Dendritic cell treated with granulocyte-macrophage colony-stimulating factor and Interleukin-4, amounts not matched to agents 40 ng/mL and 50 ng/mL, for 4 days (primary cell): ENCODE results near the gene ETF1.

Experiments
- H3K27ac Mint-ChIP-seq: one replicate; pipeline ENCODE4 v1.8.0; 2022; ENCODE audit warnings: mild to moderate bottlenecking, mixed read lengths
- H3K27me3 Mint-ChIP-seq: one replicate; pipeline ENCODE4 v1.8.0; 2022; ENCODE audit warnings: mild to moderate bottlenecking, mixed read lengths
- H3K36me3 Mint-ChIP-seq: one replicate; pipeline ENCODE4 v1.8.0; 2022; ENCODE audit warnings: low read depth, mixed read lengths
- H3K4me1 Mint-ChIP-seq: one replicate; pipeline ENCODE4 v1.8.0; 2022; ENCODE audit warnings: low read depth, mixed read lengths
- H3K4me3 Mint-ChIP-seq: one replicate; pipeline ENCODE4 v1.8.0; 2022; ENCODE audit warnings: mild to moderate bottlenecking, moderate library complexity, mixed read lengths
- H3K9me3 Mint-ChIP-seq: one replicate; pipeline ENCODE4 v1.8.0; 2022; ENCODE audit warnings: mixed read lengths
- intact Hi-C: fragments of 100-400 bp; cut with micrococcal nuclease; formaldehyde crosslinking; loops from one replicate; pipeline ENCODE4 v1.15.0; 2022

The ETF1 gene

DNA sequence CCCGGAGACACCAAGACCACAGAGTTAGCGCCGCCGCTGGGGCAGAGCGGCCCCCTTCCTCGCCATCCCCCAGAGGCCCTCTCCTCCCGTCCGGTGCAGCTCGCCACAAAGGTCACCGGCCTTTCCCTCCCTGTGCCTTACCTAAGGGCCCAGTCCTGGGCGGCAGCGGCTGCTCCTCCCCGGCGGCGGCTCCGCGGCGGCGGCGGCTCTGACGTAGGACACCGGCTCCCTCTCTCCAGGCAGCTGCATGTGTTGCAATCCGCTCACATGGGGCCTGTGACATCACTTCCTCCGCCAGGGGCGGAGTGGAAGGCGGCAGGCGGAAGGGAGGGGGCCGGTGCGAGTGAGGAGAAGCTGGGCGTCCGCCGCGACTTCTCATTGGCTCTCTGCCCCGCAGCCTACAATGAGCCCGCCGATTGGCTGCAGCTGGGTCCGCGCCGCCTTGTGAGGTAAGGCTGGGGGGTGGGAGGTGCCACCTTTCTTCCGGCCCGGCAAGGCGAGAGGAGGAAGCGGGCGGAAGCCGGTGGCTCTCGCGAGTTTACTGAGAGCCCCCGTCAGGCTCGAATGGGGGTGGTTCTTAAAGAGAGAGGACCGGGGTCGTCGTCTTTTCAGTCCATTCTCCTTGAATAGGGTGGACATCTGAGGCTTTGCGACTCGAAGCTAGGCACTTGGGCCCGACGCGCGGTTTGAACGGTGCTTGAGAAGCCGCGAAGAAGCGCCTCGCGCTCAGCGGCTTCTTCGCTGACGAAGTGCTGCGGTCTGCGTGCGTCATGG lies at the start of gene ETF1:
TSS of gene ETF1 (minus strand) at position 281 of the 774 bp plus-strand sequence. CDS start 318 bp downstream, outside the sequence.
- peaks cover 38% of the 10 kb centered on the region for H3K36me3 Mint-ChIP-seq
- H3K27ac Mint-ChIP-seq: peak within 1 kb of the TSS; percentile 91
- intact Hi-C loops: loop anchor here (1.0 to 10.0 kb wide), 3 partner anchors 32 to 188 kb away; partner anchors contain the start of genes HSPA9 and KDM3B
- no peaks in the 10 kb centered on the region for H3K9me3 Mint-ChIP-seq
- no peaks in the 10 kb centered on the region for H3K27me3 Mint-ChIP-seq
- peaks cover 59% of the 10 kb centered on the region for H3K4me1 Mint-ChIP-seq
- H3K4me3 Mint-ChIP-seq: peak within 1 kb of the TSS; percentile 97

DNA sequence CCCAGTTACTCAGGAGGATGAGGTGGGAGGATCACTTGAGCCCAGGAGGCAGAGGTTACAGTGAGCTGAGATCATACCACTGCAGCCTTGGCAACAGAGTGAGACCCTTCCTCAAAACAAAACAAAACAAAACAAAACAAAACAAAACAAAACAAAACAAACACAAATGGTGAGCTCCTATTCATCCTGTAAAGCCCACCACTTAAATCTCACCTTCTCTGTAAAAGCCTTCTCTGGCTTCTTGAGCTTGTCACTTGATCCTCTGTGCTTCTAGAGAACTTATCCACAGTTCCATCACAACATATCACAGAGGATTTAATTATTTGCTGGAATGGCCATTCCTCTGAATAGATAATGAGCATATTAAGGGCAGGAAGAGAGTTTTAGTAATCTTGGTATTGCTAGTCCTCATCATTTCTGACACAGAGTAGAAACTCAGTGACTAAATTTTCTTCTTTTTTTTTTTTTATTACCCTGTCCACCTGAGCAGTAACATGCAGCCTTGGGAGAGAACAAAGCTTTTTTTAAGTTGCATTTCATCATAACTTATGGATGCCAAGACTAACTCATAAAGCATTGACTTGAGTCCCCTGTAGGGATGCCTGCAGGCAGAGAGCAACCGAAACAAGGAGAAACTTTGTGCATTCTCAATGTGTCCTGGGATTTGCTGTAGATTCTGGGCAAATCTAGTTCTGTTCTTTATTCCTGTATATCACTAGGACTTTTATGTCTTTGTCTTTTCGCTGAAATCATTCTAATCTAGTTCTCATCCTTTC lies 45.2 kb upstream of the ETF1 start:
- H3K27ac Mint-ChIP-seq: no peak overlapping the region
- no peaks in the 10 kb centered on the region for H3K9me3 Mint-ChIP-seq
- peaks cover 4% of the 10 kb centered on the region for H3K27me3 Mint-ChIP-seq
- H3K4me3 Mint-ChIP-seq: no peak overlapping the region
- no peaks in the 10 kb centered on the region for H3K36me3 Mint-ChIP-seq
- intact Hi-C loops: loop anchor here (10.0 kb wide), 1 partner anchor 167 kb away; the partner anchor contains the start of gene CTNNA1
- no peaks in the 10 kb centered on the region for H3K4me1 Mint-ChIP-seq

DNA sequence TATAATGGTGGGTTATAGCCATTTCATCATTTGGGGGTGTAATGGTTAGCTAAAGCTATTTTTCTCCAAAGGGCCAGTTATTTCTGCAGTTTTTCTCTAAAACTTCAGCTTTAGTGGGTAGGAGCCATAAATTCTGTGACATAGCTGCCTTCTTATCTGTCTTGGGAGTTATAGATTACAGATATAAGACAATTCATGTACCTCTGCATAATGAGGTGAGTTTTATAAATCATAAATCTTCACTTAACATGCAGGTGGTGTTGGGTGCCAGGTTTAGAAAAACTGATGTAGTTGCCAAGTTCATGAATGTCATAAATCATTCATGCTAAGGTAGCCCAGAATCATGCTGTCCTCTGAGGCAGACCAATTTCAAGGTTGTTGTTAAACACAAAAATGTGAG lies 42.1 kb upstream of the ETF1 start:
- Mint-ChIP-seq H3K4me3 (no peak overlapping the region), H3K4me1 (no peaks in the 10 kb centered on the region), H3K27me3 (peaks cover 4% of the 10 kb centered on the region), H3K9me3 (no peaks in the 10 kb centered on the region), H3K27ac (no peak overlapping the region), H3K36me3 (no peaks in the 10 kb centered on the region)
- intact Hi-C loops: loop anchor here (10.0 kb wide), 1 partner anchor 170 kb away; the partner anchor contains the start of gene CTNNA1

DNA sequence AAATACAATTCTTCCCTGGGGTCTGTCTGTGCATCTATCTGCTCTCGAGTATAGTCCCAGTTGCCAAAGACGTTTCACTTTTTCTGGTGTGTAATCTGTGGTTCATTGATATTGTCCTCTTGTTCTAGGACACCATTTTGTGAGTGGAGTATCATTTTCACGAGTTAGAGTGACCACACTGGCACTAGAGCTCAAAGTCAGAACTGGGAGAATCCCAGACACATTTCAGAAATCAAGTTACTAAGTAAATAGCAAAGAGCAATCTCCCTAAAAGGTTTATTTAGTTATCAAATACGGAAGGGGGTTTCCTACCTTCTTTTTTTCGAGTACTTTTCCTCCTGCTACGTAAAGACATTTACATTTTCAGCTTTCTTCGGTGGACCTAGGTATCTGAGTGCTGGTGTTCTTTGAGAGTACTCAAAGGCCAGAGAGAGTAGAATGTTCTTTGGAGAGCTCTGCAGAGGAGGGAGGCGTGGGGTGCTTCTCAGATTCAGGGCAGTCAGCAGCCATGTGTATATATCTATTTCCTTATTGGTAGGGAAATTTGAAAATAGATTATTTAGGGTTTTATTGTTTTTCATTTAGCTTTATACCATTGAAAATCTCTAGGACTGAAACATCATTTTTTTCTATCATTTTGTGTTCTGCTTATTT lies 41.1 kb upstream of the ETF1 start:
- H3K4me1 Mint-ChIP-seq: no peaks in the 10 kb centered on the region
- intact Hi-C loops: loop anchor here (10.0 kb wide), 1 partner anchor 171 kb away; the partner anchor contains the start of gene CTNNA1
- no peak overlapping the region for H3K27ac Mint-ChIP-seq
- peaks cover 4% of the 10 kb centered on the region for H3K27me3 Mint-ChIP-seq
- no peak overlapping the region for H3K4me3 Mint-ChIP-seq
- no peaks in the 10 kb centered on the region for H3K36me3 Mint-ChIP-seq
- no peaks in the 10 kb centered on the region for H3K9me3 Mint-ChIP-seq

DNA sequence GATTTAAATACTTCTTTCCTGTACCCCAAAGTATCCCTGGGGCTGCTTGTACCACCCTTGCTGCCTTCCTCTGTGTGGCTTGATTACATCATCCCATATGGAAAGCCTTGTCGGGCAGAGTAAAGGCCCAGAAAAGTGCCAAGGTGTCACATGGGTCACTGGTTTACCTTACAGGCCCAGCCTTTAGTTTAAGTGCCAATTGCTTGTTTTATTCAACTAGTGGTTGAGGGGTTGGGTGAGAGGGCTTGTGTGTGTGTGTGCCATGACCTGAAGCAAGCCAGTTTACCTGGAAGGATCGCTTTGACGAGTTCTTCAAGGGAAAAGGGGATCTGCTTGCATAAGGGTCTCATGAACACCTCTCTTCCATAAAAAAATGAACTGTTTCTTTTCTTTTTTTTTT lies 39.9 kb upstream of the ETF1 start:
- H3K9me3 Mint-ChIP-seq: no peaks in the 10 kb centered on the region
- no peaks in the 10 kb centered on the region for H3K36me3 Mint-ChIP-seq
- peaks cover 4% of the 10 kb centered on the region for H3K27me3 Mint-ChIP-seq
- H3K27ac Mint-ChIP-seq: no peak overlapping the region
- intact Hi-C loops: loop anchor here (10.0 kb wide), 1 partner anchor 172 kb away; the partner anchor contains the start of gene CTNNA1
- no peak overlapping the region for H3K4me3 Mint-ChIP-seq
- H3K4me1 Mint-ChIP-seq: peaks cover 2% of the 10 kb centered on the region

DNA sequence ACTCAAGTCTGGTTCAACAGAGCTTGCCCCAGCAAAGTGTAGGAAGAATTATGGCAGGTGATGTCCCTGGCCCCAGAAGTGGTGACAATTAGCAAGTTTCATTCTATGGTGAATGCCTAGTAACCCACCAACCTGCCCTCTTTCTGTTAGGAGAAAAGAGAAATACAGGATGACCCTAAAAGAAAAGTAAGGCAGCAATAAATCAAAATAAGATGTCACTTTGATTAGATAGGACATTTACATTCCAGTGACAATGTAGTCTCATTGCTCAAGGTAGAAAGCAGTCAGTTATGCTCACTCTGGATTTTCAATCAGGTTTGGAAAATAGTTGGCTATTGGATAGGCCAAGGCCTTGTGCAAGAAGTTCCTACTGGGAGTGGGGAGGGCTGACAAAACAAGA lies 37.7 kb upstream of the ETF1 start:
- intact Hi-C loops: loop anchor here (10.0 kb wide), 1 partner anchor 174 kb away; the partner anchor contains the start of gene CTNNA1
- Mint-ChIP-seq H3K27ac (no peak overlapping the region), H3K27me3 (peaks cover 2% of the 10 kb centered on the region)

DNA sequence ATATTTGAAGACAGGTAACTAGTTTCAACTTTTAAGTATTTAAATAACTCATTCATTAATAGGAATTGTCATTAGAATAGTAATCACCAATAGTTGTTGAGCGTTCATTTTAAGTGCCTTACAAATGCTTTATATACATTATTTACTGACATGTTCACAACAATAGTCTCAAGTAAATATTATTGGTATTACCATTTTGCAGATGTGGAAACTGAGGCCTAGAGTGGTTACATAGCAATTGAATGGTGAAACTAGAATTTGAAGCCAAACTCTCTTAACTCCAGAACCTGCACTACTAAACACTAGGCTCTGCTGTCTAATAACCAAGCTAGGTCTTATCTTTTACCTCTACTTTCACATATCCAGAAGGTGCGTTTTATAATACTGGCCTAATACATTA lies 37.0 kb upstream of the ETF1 start:
- Mint-ChIP-seq H3K36me3 (peaks cover 11% of the 10 kb centered on the region), H3K9me3 (no peaks in the 10 kb centered on the region), H3K4me1 (peaks cover 11% of the 10 kb centered on the region), H3K4me3 (no peak overlapping the region), H3K27me3 (peaks cover 2% of the 10 kb centered on the region), H3K27ac (no peak overlapping the region)
- intact Hi-C loops: loop anchor here (10.0 kb wide), 1 partner anchor 175 kb away; the partner anchor contains the start of gene CTNNA1

More for the DNA sequence above, 37.7 kb upstream of the ETF1 start:
- Mint-ChIP-seq H3K4me3 (no peak overlapping the region), H3K36me3 (peaks cover 4% of the 10 kb centered on the region), H3K4me1 (peaks cover 9% of the 10 kb centered on the region), H3K9me3 (no peaks in the 10 kb centered on the region)

DNA sequence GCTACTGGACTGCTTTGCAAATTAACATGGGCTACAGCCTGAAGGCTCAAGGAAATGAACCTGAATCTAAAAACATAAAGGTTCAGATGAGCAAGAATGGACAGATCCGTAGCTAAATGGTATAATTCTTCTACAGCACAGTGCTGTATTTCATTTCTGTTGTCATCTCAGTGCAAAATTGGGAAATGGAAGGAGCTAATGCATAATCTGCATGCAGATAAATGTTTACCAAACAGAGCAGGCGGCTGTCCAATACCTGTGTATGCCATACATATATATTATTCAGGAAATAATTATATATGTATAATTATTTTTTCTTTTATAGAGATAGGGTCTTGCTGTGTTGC lies 36.5 kb upstream of the ETF1 start:
- intact Hi-C loops: loop anchor here (1.0 to 5.0 kb wide), 2 partner anchors 54 to 693 kb away; no protein-coding TSS in a partner anchor
- no peak overlapping the region for H3K27ac Mint-ChIP-seq
- H3K4me3 Mint-ChIP-seq: no peak overlapping the region
- H3K9me3 Mint-ChIP-seq: no peaks in the 10 kb centered on the region
- H3K4me1 Mint-ChIP-seq: peaks cover 16% of the 10 kb centered on the region
- H3K27me3 Mint-ChIP-seq: no peaks in the 10 kb centered on the region
- H3K36me3 Mint-ChIP-seq: peaks cover 17% of the 10 kb centered on the region

DNA sequence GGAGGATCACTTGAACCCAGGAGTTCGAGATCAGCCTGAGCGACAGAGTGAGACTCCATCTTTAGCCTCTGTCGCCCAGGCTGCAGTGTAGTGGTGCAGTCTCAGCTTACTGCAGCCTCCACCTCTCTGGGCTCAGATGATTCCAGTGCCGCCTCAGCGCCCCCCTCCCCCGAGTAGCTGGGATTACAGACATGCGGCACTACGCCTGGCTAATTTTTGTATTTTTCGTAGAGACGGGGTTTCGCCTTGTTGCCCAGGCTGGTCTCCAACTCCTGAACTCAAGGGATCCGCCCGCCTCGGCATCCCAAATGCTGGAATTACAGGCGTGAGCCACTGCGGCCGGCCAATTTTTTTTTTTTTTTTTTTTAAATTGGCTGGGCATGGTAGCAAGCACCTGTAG lies 34.4 kb upstream of the ETF1 start:
- H3K27ac Mint-ChIP-seq: peak overlapping the region; percentile 100
- H3K4me1 Mint-ChIP-seq: peaks cover 17% of the 10 kb centered on the region

DNA sequence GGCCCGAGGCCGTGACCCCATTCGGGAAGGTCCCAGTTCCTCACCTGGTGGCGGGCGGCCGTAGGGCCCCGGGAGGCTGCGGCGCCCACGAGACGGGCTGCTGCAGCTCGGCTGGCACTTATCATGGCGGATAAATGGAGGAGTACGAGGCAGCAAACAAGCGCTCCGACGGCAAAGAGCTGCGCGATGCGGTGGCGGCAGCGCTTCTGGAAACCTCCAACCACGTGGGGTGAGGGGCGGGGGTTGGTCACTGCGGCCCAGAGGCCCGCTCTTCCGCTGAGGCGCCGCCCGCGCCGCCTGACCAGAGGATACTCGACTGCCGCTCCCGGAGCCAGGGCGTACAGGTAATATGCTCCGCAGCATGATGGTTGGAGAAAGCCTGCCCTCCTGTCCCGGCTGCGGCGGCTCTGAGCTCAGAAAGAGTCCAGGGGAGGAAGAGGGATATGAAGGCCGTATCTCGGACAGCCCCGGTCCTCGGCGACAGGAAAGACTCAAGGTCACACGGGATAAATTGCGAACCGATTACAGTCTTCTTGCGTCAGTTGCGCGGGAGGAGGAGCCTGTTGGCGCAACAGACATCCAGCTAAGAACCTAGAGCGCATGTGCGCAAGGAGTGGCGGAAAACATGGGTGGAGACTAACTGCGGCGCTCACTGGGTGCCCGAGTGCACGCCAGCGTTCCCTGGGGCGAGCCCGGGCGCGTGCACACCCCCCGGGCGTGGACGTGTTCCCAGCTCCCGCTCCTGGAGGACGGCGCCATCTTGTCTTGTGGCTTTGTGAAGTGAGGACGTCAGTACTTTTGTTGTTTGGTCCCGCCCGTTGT lies 32.4 kb upstream of the ETF1 start, which contains the start of gene HSPA9:
TSS of gene HSPA9 (minus strand) at position 208 of the 822 bp plus-strand sequence. CDS start at position 125, 83 bp downstream.
- peaks cover 17% of the 10 kb centered on the region for H3K4me1 Mint-ChIP-seq
- no peaks in the 10 kb centered on the region for H3K27me3 Mint-ChIP-seq
- intact Hi-C loops: loop anchor here (1.0 to 5.0 kb wide), 2 partner anchors 32 to 697 kb away; partner anchors contain the start of gene ETF1
- H3K36me3 Mint-ChIP-seq: peaks cover 54% of the 10 kb centered on the region
- no peaks in the 10 kb centered on the region for H3K9me3 Mint-ChIP-seq
- peak within 1 kb of the TSS; percentile 100 for H3K27ac Mint-ChIP-seq
- peak within 1 kb of the TSS; percentile 89 for H3K4me3 Mint-ChIP-seq

More for the DNA sequence above, 34.4 kb upstream of the ETF1 start:
- no peaks in the 10 kb centered on the region for H3K9me3 Mint-ChIP-seq
- intact Hi-C loops: loop anchor here (5.0 kb wide), 1 partner anchor 695 kb away; no protein-coding TSS in a partner anchor
- H3K4me3 Mint-ChIP-seq: no peak overlapping the region
- peaks cover 33% of the 10 kb centered on the region for H3K36me3 Mint-ChIP-seq
- H3K27me3 Mint-ChIP-seq: no peaks in the 10 kb centered on the region

DNA sequence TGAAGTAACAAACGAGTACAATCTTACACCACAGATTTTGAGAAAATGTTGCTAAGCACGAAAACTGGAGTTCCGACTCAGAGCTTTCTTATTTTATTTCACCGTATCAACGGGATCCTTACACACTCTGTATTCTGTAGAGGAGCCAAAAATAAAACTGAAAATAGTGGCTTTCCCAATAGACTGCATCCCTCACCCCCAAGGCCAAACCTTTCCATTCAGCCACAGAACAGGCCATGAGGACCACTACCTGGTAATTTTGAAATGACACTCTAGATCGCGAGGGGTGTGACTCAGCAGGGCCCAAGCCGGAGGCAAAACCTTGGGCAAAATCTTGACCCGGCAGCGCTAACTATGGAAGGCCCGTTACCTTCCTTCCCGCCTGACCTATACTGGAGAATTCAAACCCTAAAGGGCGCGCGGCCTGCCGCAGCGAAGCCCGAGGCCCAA lies 31.7 kb upstream of the ETF1 start:
- H3K27ac Mint-ChIP-seq: peak overlapping the region; percentile 100
- H3K27me3 Mint-ChIP-seq: no peaks in the 10 kb centered on the region
- peak overlapping the region; percentile 89 for H3K4me3 Mint-ChIP-seq
- peaks cover 60% of the 10 kb centered on the region for H3K36me3 Mint-ChIP-seq
- intact Hi-C loops: loop anchor here (1.0 to 5.0 kb wide), 2 partner anchors 31 to 698 kb away; partner anchors contain the start of gene ETF1
- H3K4me1 Mint-ChIP-seq: peaks cover 17% of the 10 kb centered on the region
- H3K9me3 Mint-ChIP-seq: no peaks in the 10 kb centered on the region

DNA sequence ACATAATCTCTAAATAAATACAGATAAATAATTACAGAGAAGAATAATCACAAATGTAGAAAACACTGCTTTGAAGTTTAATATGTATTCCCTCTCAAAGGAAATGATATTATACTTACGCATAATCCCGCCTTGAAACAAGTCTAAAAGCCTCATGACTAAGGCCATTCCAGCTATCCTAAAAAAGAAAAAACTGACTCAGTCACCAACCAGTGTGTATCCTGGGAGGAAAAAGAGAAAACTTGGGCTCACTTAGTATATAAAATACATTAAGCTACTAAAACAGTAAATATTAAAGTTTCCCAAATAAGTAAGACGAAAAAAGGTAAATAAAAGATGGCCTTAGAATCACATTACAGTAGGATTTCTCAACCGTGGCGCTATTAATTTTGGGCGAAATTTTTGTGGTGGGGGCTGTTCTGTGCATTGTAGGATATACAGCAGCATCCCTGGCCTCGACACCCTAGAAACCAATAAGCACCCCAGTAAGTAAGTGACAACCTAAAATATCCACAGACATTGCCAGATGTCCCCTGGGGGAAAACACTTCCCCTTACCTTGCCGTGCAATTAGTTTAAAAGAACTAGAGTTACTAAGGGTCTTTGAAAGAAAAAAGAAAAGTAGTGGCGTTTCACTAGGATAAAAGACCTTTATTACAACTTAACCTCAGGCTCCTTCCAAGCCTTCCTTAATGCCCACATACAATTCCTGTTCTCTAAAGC lies 31.1 kb upstream of the ETF1 start:
- Mint-ChIP-seq H3K36me3 (peaks cover 67% of the 10 kb centered on the region), H3K4me3 (peak overlapping the region; percentile 89), H3K27ac (peak overlapping the region; percentile 100), H3K27me3 (no peaks in the 10 kb centered on the region), H3K9me3 (no peaks in the 10 kb centered on the region), H3K4me1 (peaks cover 17% of the 10 kb centered on the region)
- intact Hi-C loops: no loop called here
